ENCODE results near the gene MAPK12. TPM values are rescaled to one million over a fixed set of nuclear protein-coding genes. Genes with fewer than 3 reads are reported as not detected.

MAPK12 gene
- total RNA-seq, 2 donors from 2014 or later, result 8.4 to 18.0 TPM

DNA sequence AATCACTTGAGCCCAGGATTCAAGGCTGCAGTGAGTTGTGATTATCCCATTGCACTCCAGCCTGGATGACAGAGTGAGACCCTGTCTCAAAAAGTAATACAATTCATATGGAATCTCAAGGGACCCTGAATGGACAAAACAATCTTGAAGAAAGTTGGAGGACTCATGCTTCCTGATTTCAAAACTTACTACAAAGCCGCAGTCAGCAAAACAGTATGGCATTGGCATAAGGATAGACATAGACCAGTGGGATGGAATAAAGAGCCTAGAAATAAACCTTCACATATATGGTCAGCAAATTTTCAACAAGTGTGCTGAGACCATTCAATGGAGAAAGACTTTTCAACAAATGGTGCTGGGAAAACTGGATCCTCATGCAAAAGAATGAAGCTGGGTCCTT lies 58.2 kb downstream of the MAPK12 start:
- Histone ChIP-seq H3K36me3 (no peaks in the 10 kb centered on the region), H3K27me3 (replicated peaks; ENCODE audit: insufficient read depth) (no peaks in the 10 kb centered on the region), H3K4me1 (replicated peaks) (peaks cover 5% of the 10 kb centered on the region), H3K27ac (no peak overlapping the region), H3K4me3 (no peak overlapping the region), H3K9me3 (no peaks in the 10 kb centered on the region)
- intact Hi-C loops (cut with DNase I), result loop anchor here (10.0 kb wide), 1 partner anchor 268 kb away; no protein-coding TSS in a partner anchor
- 100% methylated on average over 1 of the region's 1 CpG for WGBS
- TF ChIP-seq, protein P1, sequence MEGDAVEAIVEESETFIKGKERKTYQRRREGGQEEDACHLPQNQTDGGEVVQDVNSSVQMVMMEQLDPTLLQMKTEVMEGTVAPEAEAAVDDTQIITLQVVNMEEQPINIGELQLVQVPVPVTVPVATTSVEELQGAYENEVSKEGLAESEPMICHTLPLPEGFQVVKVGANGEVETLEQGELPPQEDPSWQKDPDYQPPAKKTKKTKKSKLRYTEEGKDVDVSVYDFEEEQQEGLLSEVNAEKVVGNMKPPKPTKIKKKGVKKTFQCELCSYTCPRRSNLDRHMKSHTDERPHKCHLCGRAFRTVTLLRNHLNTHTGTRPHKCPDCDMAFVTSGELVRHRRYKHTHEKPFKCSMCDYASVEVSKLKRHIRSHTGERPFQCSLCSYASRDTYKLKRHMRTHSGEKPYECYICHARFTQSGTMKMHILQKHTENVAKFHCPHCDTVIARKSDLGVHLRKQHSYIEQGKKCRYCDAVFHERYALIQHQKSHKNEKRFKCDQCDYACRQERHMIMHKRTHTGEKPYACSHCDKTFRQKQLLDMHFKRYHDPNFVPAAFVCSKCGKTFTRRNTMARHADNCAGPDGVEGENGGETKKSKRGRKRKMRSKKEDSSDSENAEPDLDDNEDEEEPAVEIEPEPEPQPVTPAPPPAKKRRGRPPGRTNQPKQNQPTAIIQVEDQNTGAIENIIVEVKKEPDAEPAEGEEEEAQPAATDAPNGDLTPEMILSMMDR (IDR thresholded peaks at IDR 0.05), result no peak
- TF ChIP-seq POLR2AphosphoS5 (IDR thresholded peaks at IDR 0.05) (no peak), POLR2A (IDR thresholded peaks at IDR 0.05) (no peak)
- DNase-seq (ENCODE audit: low spot score), result no peak

Other genes with a start within 250 kb of the MAPK12 start
- under 1 TPM in 1 of 2 donors, not detected in 1; 0.68 TPM for gene IL17REL, start 248.9 kb downstream of the MAPK12 start, total RNA-seq
- under 1 TPM in 1 of 2 donors, not detected in 1; 0.74 TPM for gene TTLL8, start 203.4 kb downstream of the MAPK12 start, total RNA-seq
- gene MLC1, start 176.3 kb downstream of the MAPK12 start, total RNA-seq, result 1 to 10 TPM in 1 of 2 donors, under 1 TPM in 1; 0.68 to 1.1 TPM
- gene MOV10L1, start 171.7 kb downstream of the MAPK12 start, total RNA-seq, result 10 to 100 TPM in 1 of 2 donors, under 1 TPM in 1; 0.36 to 18.9 TPM
- gene PANX2, start 91.0 kb downstream of the MAPK12 start, total RNA-seq, result 1 to 10 TPM; 7.5 to 9.5 TPM
- gene TRABD, start 75.8 kb downstream of the MAPK12 start, total RNA-seq, result 10 to 100 TPM; 39.1 to 43.1 TPM
- 10 to 100 TPM; 51.8 to 58.5 TPM for gene SELENOO, start 60.7 kb downstream of the MAPK12 start, total RNA-seq
- gene TUBGCP6, start 16.7 kb downstream of the MAPK12 start, total RNA-seq, result 100 to 1,000 TPM in 1 of 2 donors, 10 to 100 TPM in 1; 56.3 to 117 TPM
- 10 to 100 TPM; 36.9 to 41.3 TPM for gene HDAC10, start 10.4 kb downstream of the MAPK12 start, total RNA-seq
- 10 to 100 TPM; 11.4 to 14.1 TPM for gene MAPK11, start 8.7 kb upstream of the MAPK12 start, total RNA-seq
- gene PLXNB2, start 46.0 kb upstream of the MAPK12 start, total RNA-seq, result 100 to 1,000 TPM; 259 to 309 TPM
- gene DENND6B, start 65.3 kb upstream of the MAPK12 start, total RNA-seq, result 10 to 100 TPM in 1 of 2 donors, 1 to 10 TPM in 1; 9.6 to 19.6 TPM
- gene PPP6R2, start 81.6 kb upstream of the MAPK12 start, total RNA-seq, result 100 to 1,000 TPM in 1 of 2 donors, 10 to 100 TPM in 1; 80.6 to 107 TPM
- 100 to 1,000 TPM in 1 of 2 donors, 10 to 100 TPM in 1; 44.9 to 144 TPM for gene SBF1, start 213.4 kb upstream of the MAPK12 start, total RNA-seq
- 1 to 10 TPM; 7.3 to 7.9 TPM for gene ADM2, start 219.9 kb upstream of the MAPK12 start, total RNA-seq
- gene MIOX, start 225.2 kb upstream of the MAPK12 start, total RNA-seq, result not detected
- 10 to 100 TPM; 76.6 to 94.3 TPM for gene LMF2, start 246.0 kb upstream of the MAPK12 start, total RNA-seq
- gene NCAPH2, start 246.5 kb upstream of the MAPK12 start, total RNA-seq, result 10 to 100 TPM; 43.7 to 59.6 TPM